Hematopoietic multipotent progenitor cell (in vitro differentiated cells): Measurements from ENCODE around the gene MTERF1. TPM values are rescaled to one million over a fixed set of nuclear protein-coding genes. Genes with fewer than 3 reads are reported as not detected.
"Not testable (repeated sequence)": the region's sequence is repeated elsewhere in the genome, so short reads cannot be mapped to it uniquely, and the experiment has no call there.

ENCODE experiments used
- DNase-seq, 3 donors: peaks; one replicate each; pipeline ENCODE4 v3.0.0-alpha.2; 2011 to 2015; ENCODE audit warnings: low read depth in 2 of 3, low spot score in 2 of 3
- total RNA-seq: library from RNA; depleted of rRNA; stranded (reverse); fragments of >200 nt; gene quantifications from one replicate; pipeline ENCODE4 v1.2.3, GENCODE V29; 2012

MTERF1 gene
- total RNA-seq, 1 donor = 4.6 TPM

- DNase-seq = not testable (repeated sequence)
Observed at GRCh38 chr7:91887336-91888213, 7.1 kb upstream of the MTERF1 start.

GRCh38 chr7:91883676-91884362 lies 3.3 kb upstream of the MTERF1 start:
- DNase-seq = no peak

- no peak for DNase-seq
Observed at GRCh38 chr7:91880016-91880412, 488 bp downstream of the MTERF1 start.

- DNase-seq = no peak
Observed at GRCh38 chr7:91876391-91877133, 3.9 kb downstream of the MTERF1 start.

GRCh38 chr7:91875851-91876250 lies 4.7 kb downstream of the MTERF1 start:
- DNase-seq = no peak

GRCh38 chr7:91872928-91873327 lies 7.6 kb downstream of the MTERF1 start:
- no peak for DNase-seq

GRCh38 chr7:91872069-91872468 lies 8.4 kb downstream of the MTERF1 start:
- no peak for DNase-seq

GRCh38 chr7:91869661-91870060 lies 10.8 kb downstream of the MTERF1 start:
- no peak for DNase-seq

- no peak for DNase-seq
Observed at GRCh38 chr7:91866599-91867148, 13.8 kb downstream of the MTERF1 start.

GRCh38 chr7:91865511-91865910 lies 15.0 kb downstream of the MTERF1 start:
- no peak for DNase-seq

- not testable (repeated sequence) for DNase-seq
Observed at GRCh38 chr7:91864604-91865003, 15.9 kb downstream of the MTERF1 start.

- no peak for DNase-seq
Observed at GRCh38 chr7:91864070-91864469, 16.4 kb downstream of the MTERF1 start.

GRCh38 chr7:91852263-91852741 lies 28.2 kb downstream of the MTERF1 start:
- no peak for DNase-seq

GRCh38 chr7:91850455-91850854 lies 30.0 kb downstream of the MTERF1 start:
- DNase-seq = no peak

GRCh38 chr7:91847876-91848588 lies 32.5 kb downstream of the MTERF1 start:
- no peak for DNase-seq

GRCh38 chr7:91847231-91847630 lies 33.3 kb downstream of the MTERF1 start:
- DNase-seq = no peak

- DNase-seq = no peak
Observed at GRCh38 chr7:91846436-91846835, 34.1 kb downstream of the MTERF1 start.

- no peak for DNase-seq
Observed at GRCh38 chr7:91843831-91844230, 36.7 kb downstream of the MTERF1 start.

- no peak for DNase-seq
Observed at GRCh38 chr7:91838439-91838838, 42.1 kb downstream of the MTERF1 start.

- DNase-seq = peak in 1 of 3 donors; percentile 79
Observed at GRCh38 chr7:91837397-91838070, 43.0 kb downstream of the MTERF1 start.
